HepG2 (cell line): ENCODE results near the gene SMAD7. TPM values are rescaled to one million over a fixed set of nuclear protein-coding genes. Genes with fewer than 3 reads are reported as not detected.

Experiments
- BHLHE40 ChIP-seq: IDR thresholded peaks from 2 replicates; pipeline ENCODE4 v1.6.1; 2011; ENCODE audit warnings: low read length, improper control_type of control experiment
- GATAD2A ChIP-seq: IDR thresholded peaks from 2 replicates; pipeline ENCODE4 v1.6.1; 2016
- KLF16 ChIP-seq, 2 experiments: sonication (generic) in 1 of 2; formaldehyde crosslinking in 1 of 2; IDR thresholded peaks; 2 replicates each; pipeline versions ENCODE4 v1.6.1 to v1.8.0; 2016 to 2023; ENCODE audit warnings: missing genetic modification reagents in 2 of 2, missing compliant biosample characterization in 1 of 2
- KLF9 ChIP-seq: IDR thresholded peaks from 2 replicates; pipeline ENCODE4 v1.6.1; 2016; ENCODE audit warnings: low read depth
- PHF21A ChIP-seq: sonication (generic); formaldehyde crosslinking; IDR thresholded peaks from 2 replicates; pipeline ENCODE4 v1.5.0; 2020; ENCODE audit warnings: mild to moderate bottlenecking, missing genetic modification reagents
- RAD21 ChIP-seq: fragments of 450-650 bp; formaldehyde crosslinking; IDR thresholded peaks from 2 replicates; pipeline ENCODE4 v1.5.0; 2020; ENCODE audit warnings: mild to moderate bottlenecking
- TAF15 ChIP-seq: fragments of 200-400 bp; formaldehyde crosslinking; IDR thresholded peaks from one replicate; pipeline ENCODE4 v1.6.1; 2018; ENCODE audit warnings: mild to moderate bottlenecking, low read depth, low read length; ENCODE audit not compliant: poor library complexity, severe bottlenecking
- TOE1 ChIP-seq: sonication (generic); formaldehyde crosslinking; IDR thresholded peaks from 2 replicates; pipeline ENCODE4 v1.4.0; 2020; ENCODE audit warnings: mild to moderate bottlenecking, missing genetic modification reagents
- YEATS2 ChIP-seq: sonication (generic); formaldehyde crosslinking; IDR thresholded peaks from 2 replicates; pipeline ENCODE4 v1.4.0; 2020; ENCODE audit warnings: missing genetic modification reagents, borderline replicate concordance
- ZFP62 ChIP-seq: sonication (generic); formaldehyde crosslinking; IDR thresholded peaks from 2 replicates; pipeline ENCODE4 v1.4.0; 2020; ENCODE audit warnings: missing genetic modification reagents
- ZNF256 ChIP-seq: sonication (generic); formaldehyde crosslinking; conservative IDR thresholded peaks from 2 replicates; pipeline ENCODE4 v1.4.0; 2020; ENCODE audit warnings: missing genetic modification reagents
- ZNF430 ChIP-seq: sonication (generic); formaldehyde crosslinking; IDR thresholded peaks from 2 replicates; pipeline ENCODE4 v1.9.0; 2021; ENCODE audit warnings: mild to moderate bottlenecking, missing genetic modification reagents
- ZNF451 ChIP-seq: sonication (generic); formaldehyde crosslinking; IDR thresholded peaks from 2 replicates; pipeline ENCODE4 v1.5.0; 2020; ENCODE audit warnings: mild to moderate bottlenecking, missing genetic modification reagents
- ZNF484 ChIP-seq: sonication (generic); formaldehyde crosslinking; IDR thresholded peaks from 2 replicates; pipeline ENCODE4 v1.5.1; 2020; ENCODE audit warnings: mild to moderate bottlenecking, low read depth, missing genetic modification reagents, borderline replicate concordance
- ZNF746 ChIP-seq: sonication (generic); formaldehyde crosslinking; IDR thresholded peaks from 2 replicates; pipeline ENCODE4 v1.8.0; 2022; ENCODE audit warnings: mild to moderate bottlenecking, missing genetic modification reagents
- ZNF780A ChIP-seq: sonication (generic); formaldehyde crosslinking; IDR thresholded peaks from 2 replicates; pipeline ENCODE4 v1.8.0; 2022; ENCODE audit warnings: mild to moderate bottlenecking, missing genetic modification reagents, moderate library complexity
- ZSCAN12 ChIP-seq: sonication (generic); formaldehyde crosslinking; IDR thresholded peaks from 2 replicates; pipeline ENCODE4 v1.9.0; 2021; ENCODE audit warnings: mild to moderate bottlenecking, missing genetic modification reagents
- polyA plus RNA-seq, 8 experiments: library from polyadenylated mRNA; depleted of rRNA in 3 of 8; stranded (reverse) in 7 of 8; unstranded in 1 of 8; fragments of >200 nt; fragmentation: Illumina TruSeq in 4 of 8; extraction: Trizol in 4 of 8; gene quantifications; 2 replicates each; pipeline versions ENCODE4 v1.2.1 to v1.2.3, GENCODE V29; 2011 to 2016; ENCODE audit warnings: low read depth in 4 of 8, missing spikeins in 1 of 8, mixed read lengths in 1 of 8; ENCODE audit not compliant: insufficient read depth in 1 of 8
- total RNA-seq, 5 experiments: library from RNA; depleted of rRNA; stranded (reverse); fragments of >200 nt; fragmentation: Illumina TruSeq; extraction: Trizol; gene quantifications; 2 replicates each; pipeline ENCODE4 v1.2.3, GENCODE V29; 2016; ENCODE audit warnings: low read depth in 1 of 5
- TF ChIP-seq, protein P1 (sequence below): sonication (generic); formaldehyde crosslinking; conservative IDR thresholded peaks from 2 replicates; pipeline ENCODE4 v1.8.0; 2022; ENCODE audit warnings: missing genetic modification reagents
- TF ChIP-seq, protein P2 (sequence below): IDR thresholded peaks from 2 replicates; pipeline ENCODE4 v1.6.1; 2016; ENCODE audit warnings: control low read depth
- TF ChIP-seq, protein P3 (sequence below): fragments of 450-650 bp; IDR thresholded peaks from 2 replicates; pipeline ENCODE4 v1.6.1; 2017
- TF ChIP-seq, protein P4 (sequence below): sonication (generic); formaldehyde crosslinking; IDR thresholded peaks from 2 replicates; pipeline ENCODE4 v1.4.0; 2020; ENCODE audit warnings: mild to moderate bottlenecking, missing genetic modification reagents
- TF ChIP-seq, protein P5 (sequence below): sonication (generic); formaldehyde crosslinking; IDR thresholded peaks from 2 replicates; pipeline ENCODE4 v1.9.0; 2021; ENCODE audit warnings: missing genetic modification reagents, mild to moderate bottlenecking, borderline replicate concordance
- TF ChIP-seq, protein P6 (sequence below): sonication (generic); formaldehyde crosslinking; IDR thresholded peaks from 2 replicates; pipeline ENCODE4 v1.5.1; 2020; ENCODE audit warnings: missing genetic modification reagents, mild to moderate bottlenecking, borderline replicate concordance

The SMAD7 gene
- total and polyA plus RNA-seq, 2 of the 13 experiments (the other 11 are each of a cell fraction or from before 2014, with no cell fraction given): 17.4 to 24.7 TPM

DNA sequence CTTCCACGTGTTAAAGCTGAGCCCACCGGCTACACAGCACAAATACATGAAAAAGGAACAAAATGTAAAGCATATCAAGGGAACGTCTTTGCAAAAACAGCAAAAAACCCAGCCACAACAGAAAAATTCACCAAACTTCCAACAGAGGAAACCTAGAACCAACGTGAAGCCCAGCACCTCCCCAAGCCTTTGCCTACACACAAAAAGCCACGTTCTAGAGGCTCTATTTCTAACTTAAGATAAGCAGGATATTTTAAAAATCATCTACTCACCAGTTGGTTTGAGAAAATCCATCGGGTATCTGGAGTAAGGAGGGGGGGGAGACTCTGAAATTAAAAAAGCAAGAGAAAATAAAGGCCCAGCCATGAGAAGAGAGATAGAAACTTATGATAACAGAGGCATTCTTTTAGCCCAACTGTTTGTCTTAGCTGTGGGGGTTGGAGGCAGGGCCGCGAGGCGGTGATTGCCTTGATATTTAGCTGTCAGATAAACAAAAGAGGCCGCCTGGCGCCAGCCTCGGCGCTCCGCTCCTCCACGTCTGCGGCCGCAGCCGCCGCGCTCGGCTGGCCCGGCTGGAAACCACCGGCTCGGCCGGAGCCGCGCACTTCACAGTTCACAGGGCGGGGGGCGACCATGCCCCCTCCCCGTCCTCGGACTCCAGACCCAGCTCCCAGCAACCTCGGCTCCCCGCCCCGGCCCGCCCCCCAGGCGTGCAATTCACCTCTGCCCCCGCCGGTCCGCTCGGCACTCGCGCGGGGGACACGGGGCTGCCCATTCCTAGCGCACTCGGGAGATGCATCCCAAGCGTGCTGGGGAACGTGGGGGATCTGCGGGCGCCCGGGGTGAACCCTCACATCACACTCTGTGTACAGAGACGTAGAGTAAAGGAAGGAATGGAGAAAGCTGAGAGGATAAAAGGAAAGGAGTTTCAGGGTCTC is 2.4 kb downstream of the SMAD7 start (continued):
- TF ChIP-seq, protein P1, sequence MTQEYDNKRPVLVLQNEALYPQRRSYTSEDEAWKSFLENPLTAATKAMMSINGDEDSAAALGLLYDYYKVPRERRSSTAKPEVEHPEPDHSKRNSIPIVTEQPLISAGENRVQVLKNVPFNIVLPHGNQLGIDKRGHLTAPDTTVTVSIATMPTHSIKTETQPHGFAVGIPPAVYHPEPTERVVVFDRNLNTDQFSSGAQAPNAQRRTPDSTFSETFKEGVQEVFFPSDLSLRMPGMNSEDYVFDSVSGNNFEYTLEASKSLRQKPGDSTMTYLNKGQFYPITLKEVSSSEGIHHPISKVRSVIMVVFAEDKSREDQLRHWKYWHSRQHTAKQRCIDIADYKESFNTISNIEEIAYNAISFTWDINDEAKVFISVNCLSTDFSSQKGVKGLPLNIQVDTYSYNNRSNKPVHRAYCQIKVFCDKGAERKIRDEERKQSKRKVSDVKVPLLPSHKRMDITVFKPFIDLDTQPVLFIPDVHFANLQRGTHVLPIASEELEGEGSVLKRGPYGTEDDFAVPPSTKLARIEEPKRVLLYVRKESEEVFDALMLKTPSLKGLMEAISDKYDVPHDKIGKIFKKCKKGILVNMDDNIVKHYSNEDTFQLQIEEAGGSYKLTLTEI (CRISPR knock-in tag): no peak
- no peak for TF ChIP-seq ZNF256 (CRISPR knock-in tag)
- TF ChIP-seq, protein P2, sequence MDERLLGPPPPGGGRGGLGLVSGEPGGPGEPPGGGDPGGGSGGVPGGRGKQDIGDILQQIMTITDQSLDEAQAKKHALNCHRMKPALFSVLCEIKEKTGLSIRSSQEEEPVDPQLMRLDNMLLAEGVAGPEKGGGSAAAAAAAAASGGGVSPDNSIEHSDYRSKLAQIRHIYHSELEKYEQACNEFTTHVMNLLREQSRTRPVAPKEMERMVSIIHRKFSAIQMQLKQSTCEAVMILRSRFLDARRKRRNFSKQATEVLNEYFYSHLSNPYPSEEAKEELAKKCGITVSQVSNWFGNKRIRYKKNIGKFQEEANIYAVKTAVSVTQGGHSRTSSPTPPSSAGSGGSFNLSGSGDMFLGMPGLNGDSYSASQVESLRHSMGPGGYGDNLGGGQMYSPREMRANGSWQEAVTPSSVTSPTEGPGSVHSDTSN: no peak
- no peak for TF ChIP-seq KLF9 (CRISPR knock-in tag)
- TF ChIP-seq TAF15: no peak
- TF ChIP-seq ZNF451 (CRISPR knock-in tag): 0 out of 2 replicates have a peak, but pooled peaks have one; percentile 14
- TF ChIP-seq ZNF430: peak; percentile 18
- peak; percentile 85 for TF ChIP-seq PHF21A (CRISPR knock-in tag)
- TF ChIP-seq, protein P3, sequence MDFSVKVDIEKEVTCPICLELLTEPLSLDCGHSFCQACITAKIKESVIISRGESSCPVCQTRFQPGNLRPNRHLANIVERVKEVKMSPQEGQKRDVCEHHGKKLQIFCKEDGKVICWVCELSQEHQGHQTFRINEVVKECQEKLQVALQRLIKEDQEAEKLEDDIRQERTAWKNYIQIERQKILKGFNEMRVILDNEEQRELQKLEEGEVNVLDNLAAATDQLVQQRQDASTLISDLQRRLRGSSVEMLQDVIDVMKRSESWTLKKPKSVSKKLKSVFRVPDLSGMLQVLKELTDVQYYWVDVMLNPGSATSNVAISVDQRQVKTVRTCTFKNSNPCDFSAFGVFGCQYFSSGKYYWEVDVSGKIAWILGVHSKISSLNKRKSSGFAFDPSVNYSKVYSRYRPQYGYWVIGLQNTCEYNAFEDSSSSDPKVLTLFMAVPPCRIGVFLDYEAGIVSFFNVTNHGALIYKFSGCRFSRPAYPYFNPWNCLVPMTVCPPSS: no peak
- peak; percentile 49; the same call in 1 of the 2 replicates for TF ChIP-seq RAD21
- TF ChIP-seq ZFP62: no peak
- peak in 1 of 2 experiments; percentile 78; a peak in 1 of 4 replicates for TF ChIP-seq KLF16 (CRISPR knock-in tag; IDR thresholded peaks at IDR 0.05)
- peak; percentile 34; the same call in 1 of the 2 replicates for TF ChIP-seq GATAD2A (CRISPR knock-in tag)
- no peak for TF ChIP-seq ZSCAN12 (CRISPR knock-in tag)
- TF ChIP-seq YEATS2 (CRISPR knock-in tag): no peak
- TF ChIP-seq, protein P4, sequence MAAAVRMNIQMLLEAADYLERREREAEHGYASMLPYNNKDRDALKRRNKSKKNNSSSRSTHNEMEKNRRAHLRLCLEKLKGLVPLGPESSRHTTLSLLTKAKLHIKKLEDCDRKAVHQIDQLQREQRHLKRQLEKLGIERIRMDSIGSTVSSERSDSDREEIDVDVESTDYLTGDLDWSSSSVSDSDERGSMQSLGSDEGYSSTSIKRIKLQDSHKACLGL (CRISPR knock-in tag): peak; percentile 38
- TF ChIP-seq ZNF484 (CRISPR knock-in tag): no peak
- TF ChIP-seq BHLHE40: no peak
- TF ChIP-seq, protein P5, sequence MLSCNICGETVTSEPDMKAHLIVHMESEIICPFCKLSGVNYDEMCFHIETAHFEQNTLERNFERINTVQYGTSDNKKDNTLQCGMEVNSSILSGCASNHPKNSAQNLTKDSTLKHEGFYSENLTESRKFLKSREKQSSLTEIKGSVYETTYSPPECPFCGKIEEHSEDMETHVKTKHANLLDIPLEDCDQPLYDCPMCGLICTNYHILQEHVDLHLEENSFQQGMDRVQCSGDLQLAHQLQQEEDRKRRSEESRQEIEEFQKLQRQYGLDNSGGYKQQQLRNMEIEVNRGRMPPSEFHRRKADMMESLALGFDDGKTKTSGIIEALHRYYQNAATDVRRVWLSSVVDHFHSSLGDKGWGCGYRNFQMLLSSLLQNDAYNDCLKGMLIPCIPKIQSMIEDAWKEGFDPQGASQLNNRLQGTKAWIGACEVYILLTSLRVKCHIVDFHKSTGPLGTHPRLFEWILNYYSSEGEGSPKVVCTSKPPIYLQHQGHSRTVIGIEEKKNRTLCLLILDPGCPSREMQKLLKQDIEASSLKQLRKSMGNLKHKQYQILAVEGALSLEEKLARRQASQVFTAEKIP (CRISPR knock-in tag): no peak
- peak; percentile 65; the same call in 1 of the 2 replicates for TF ChIP-seq ZNF780A (CRISPR knock-in tag)
- no peak for TF ChIP-seq TOE1 (CRISPR knock-in tag)
- TF ChIP-seq, protein P6, sequence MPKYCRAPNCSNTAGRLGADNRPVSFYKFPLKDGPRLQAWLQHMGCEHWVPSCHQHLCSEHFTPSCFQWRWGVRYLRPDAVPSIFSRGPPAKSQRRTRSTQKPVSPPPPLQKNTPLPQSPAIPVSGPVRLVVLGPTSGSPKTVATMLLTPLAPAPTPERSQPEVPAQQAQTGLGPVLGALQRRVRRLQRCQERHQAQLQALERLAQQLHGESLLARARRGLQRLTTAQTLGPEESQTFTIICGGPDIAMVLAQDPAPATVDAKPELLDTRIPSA (CRISPR knock-in tag): 0 out of 2 replicates have a peak, but pooled peaks have one; percentile 36
- TF ChIP-seq ZNF746 (CRISPR knock-in tag): no peak
